ENCODE data around the gene NELL1.

GRCh38 chr11:21285104-21285503, 615.7 kb downstream of the NELL1 start:
- TF ChIP-seq, protein P1, sequence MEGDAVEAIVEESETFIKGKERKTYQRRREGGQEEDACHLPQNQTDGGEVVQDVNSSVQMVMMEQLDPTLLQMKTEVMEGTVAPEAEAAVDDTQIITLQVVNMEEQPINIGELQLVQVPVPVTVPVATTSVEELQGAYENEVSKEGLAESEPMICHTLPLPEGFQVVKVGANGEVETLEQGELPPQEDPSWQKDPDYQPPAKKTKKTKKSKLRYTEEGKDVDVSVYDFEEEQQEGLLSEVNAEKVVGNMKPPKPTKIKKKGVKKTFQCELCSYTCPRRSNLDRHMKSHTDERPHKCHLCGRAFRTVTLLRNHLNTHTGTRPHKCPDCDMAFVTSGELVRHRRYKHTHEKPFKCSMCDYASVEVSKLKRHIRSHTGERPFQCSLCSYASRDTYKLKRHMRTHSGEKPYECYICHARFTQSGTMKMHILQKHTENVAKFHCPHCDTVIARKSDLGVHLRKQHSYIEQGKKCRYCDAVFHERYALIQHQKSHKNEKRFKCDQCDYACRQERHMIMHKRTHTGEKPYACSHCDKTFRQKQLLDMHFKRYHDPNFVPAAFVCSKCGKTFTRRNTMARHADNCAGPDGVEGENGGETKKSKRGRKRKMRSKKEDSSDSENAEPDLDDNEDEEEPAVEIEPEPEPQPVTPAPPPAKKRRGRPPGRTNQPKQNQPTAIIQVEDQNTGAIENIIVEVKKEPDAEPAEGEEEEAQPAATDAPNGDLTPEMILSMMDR (IDR thresholded peaks at IDR 0.05) = no peak
- TF ChIP-seq POLR2AphosphoS5 (IDR thresholded peaks at IDR 0.05) (no peak), POLR2A (IDR thresholded peaks at IDR 0.05) (no peak), EP300 (IDR thresholded peaks at IDR 0.05; ENCODE audit: low read depth) (no peak)

All from transverse colon (tissue), 4 donors.